Measurements from ENCODE around the gene DNAJB6.
A peak's percentile ranks its signal among the peaks of the same experiment; 100 is the strongest.

DNAJB6 gene

DNA sequence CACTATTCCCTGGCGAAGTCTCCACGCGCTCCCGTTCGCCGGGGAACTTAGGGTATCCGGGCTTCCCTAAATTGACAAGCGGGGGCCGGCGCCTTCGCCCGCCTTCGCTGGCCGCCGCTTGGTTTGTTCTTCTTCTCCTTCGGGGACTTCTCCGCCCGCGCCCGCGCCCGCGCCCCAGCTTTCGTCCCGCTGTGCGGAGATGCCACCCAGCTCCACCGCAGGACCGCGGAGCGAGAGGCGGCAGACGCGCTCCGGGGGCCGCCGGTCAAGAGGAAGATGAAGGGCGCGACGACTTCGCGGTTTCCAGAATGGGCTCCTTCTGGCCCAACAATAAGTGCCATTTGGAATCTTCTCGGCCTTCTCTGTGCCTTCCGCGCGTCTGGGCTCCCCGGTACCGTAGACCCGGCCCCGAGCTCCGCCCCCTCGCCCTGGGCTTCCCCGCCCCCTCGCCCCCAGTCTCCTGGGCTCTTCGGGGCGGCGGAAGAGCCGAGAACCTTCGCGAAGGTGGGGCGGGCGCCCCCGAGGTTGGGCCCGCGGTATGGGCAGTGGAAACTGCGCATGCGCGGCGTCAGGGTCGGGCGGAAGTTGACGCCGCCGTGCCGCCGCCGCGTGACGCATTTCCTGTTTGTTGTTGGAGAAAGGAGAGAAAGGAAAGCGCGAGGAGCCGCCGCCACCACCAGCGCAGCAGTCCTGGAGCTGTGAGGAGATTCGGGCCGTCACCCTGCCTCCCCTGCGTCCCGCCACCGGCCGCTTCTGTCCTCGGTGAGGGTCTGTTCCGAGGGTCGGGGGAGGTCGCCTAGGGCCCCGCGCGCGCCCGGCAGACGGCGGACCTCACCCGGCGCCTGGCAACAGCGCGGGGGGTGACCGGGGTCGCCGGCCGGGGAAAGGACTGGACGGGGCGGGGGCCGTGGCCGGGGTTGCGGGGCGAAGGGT is at the start of gene DNAJB6:
DNAJB6 (plus strand) TSS at position 622 of the 933 bp plus-strand sequence. CDS start 21,569 bp downstream, outside the sequence.
- peak; percentile 96 for DNase-seq

DNA sequence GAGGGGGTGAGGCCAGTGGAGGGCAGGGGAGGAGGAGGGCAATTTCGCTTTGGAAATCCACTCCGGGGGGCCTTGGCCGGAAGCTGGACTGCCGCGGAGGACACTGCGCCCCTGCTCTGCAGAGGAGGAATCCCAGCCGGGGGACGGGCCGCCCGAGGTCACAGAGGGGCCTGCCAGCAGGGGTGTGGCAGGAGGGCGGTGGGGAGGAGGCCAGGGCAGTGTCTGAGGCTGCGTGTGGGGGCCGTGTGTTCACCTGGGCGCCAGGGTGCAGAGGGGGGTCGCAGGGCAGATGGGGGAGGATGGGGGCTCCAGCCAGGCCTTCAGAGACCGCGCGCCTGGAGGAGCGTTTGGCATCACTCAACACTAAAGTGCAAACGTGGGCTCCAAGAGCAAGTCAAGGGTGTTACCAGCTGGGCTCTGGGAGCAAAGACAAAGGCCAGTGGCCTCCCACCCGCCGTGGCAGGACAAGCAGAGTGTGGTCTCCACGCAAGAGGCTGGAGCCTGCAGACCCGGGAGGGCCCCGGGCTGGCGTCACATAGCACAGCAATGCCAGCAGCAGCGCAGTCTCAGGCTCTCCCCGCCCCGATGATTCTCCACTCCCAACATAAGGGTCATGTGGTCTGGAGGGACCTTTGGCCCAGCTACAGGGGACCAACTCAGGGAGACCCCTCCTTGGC is 45.3 kb upstream of the DNAJB6 start:
- DNase-seq, result no peak

DNA sequence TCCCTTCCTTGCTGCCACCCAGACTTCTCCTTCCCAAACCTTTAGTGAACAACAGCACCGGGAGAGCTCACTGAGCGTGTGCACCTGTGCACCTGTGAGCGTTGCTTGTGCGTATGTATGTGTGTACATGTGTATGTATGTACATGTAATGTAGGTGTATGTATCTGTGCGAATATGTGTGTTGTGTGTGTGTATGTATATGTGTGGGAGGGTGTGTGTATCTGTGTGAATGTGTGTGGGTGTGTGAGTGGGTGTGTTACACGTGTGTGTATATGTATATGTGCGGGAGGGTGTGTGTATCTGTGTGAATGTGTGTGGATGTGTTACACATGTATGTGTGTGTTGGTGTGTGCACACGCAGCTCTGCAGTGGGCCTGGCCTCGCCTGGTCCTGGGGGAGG is 44.5 kb upstream of the DNAJB6 start:
- DNase-seq, result no peak

DNA sequence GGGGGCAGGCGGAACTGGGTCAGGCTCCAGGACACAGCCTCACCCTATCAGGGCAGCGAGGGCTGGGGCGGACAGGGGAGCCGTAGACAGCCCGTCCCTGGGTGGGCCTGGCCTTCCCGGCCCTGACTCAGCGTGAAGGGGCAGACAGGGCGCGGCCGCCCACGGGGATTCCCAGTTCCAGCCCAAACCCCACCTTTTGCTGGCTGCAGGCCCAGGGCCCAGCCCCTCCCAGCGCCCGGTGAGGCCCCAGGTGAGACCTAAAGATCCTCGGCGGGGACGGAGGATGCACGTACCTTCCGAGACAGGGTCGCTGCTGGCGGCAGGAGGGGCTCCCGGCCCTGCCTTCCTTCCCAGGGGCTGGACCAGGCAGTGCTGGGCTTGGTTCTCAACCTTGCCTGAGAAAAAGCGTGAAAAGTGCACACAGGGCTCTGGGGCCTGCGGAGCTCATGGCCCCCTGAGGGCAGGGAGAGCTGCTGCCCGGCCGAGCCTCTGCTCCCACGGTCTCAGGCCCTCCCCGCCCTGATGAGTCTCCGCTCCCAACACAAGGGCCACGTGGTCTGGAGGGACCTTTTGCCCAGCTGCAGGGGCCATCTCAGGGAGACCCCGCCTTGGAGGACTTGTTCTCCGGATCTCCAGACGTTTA is 43.9 kb upstream of the DNAJB6 start:
- no peak for DNase-seq

DNA sequence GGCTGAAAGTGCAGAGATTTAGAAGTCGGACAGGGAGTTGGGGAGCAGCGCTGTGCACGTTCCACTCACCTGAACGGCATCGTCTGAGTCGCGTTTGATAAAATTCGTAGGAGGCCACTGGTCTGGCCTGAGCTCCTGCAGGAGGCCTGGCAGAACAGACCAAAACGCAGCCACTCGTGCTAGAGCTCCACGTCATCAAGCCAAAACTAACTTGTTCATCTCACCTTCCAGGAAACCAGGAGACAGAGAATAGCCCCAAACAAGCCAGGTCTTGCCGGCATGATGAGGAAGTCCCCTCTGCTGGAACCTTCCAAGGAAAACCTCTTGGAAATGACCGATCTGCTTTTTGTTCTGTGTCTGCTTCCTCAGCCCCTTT is 43.4 kb upstream of the DNAJB6 start:
- no peak for DNase-seq

DNA sequence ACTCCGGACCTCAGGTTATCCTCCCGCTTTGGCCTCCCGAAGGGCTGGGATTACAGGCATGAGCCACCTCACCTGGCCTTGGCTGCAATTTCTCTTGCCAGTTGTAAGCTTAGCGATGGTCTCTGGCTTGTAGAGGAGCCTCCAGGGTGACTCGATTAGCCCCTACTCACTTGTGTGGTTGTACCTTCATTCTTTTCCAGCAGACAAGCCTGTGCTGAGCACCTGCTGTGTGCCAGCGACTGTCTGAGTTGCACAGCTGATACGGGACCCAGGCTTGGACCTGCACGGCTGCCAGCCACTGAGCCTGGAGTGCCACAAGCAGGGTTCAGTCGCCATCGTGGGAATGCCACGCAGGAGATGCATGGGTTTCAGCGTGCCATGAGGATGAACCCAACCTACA is 42.0 kb upstream of the DNAJB6 start:
- no peak for DNase-seq

DNA sequence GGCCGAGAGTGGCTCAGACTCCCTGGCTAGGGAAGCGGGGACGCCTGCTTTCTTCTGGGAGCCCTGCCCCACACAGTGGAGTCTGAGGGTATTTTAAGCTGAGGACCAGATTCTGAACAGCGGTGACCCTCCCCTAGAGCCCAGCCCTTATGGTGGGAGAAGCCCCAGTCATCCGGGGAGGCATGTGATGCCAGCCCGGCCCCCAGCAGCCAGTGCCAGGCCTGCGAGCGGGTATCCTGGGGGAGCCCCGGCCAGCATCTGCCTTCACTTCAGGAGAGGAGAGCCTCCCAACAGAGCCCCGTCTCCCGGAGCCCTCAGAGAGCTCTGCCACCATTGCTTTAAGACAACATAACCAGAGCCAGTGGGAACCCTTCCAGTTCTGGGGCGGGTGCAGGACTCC is 41.5 kb upstream of the DNAJB6 start:
- DNase-seq, result no peak

DNA sequence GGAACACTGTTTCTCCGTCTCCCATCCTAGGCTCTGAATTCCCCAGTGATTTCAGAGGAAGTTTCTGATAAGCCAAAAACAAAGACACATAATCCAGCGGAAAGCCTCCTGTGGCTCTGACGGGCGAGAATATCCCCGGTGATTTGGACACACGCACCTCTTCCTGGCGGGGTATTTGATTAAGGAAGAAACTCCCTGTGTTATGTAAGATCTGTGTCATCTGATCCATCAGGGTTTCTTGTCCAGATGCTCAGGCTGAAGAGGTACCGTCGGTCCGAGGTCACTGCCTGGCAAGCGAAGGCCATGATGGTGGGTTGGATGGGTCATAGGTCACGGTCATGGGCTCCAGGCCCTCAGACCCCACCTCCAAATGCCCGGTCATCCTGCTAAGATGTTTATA is 39.6 kb upstream of the DNAJB6 start:
- no peak for DNase-seq

DNA sequence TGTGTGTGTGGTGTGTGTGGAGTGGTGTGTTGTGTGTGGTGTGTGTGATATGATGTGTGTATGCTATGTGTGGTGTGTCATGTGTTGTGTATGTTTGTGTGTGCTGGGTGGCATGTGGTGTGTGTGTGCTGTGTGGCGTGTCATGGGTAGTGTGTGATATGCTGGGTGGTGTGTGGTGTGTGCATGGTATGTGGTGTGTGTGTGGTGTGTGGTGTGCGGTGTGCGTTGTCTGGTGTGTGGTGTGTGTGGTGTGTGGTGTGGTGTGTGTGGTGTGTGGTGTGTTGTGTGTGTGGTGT is 37.5 kb upstream of the DNAJB6 start:
- no peak for DNase-seq

DNA sequence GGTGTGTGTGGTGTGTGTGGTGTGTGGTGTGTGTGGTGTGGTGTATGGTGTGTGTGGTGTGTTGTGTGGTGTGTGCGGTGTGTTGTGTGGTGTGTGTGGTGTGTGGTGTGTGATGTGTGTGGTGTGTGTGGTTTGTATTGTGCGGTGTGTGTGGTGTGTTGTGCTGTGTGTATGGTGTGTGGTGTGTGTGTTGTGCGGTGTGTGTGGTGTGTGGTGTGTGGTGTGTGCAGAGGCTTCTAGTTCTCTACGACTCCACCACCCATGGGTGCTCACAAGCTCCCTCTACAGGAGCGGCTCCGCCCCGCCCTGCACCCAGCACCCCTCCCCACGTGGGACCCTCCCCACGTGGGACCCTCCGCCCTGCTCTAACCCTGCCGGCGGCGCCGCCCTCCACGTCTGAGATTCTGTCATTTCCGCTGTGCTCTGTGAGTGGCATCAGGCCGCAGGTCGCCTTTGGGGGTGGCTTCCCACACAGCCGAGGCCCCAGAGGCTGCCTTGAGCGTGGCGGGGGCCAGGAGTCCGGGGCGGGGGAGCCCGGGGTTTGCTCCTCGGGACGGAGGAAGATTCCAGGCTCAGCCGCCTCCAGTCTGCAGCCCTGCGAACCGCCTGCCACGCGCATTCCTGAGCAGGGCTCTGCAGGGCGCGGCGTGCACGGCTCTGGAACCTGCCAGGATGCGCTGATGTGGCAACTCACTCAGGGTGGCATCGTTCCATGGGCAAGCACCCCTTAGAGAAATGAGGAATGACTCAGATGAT is 37.0 kb upstream of the DNAJB6 start:
- peak; percentile 26 to 51 for DNase-seq

DNA sequence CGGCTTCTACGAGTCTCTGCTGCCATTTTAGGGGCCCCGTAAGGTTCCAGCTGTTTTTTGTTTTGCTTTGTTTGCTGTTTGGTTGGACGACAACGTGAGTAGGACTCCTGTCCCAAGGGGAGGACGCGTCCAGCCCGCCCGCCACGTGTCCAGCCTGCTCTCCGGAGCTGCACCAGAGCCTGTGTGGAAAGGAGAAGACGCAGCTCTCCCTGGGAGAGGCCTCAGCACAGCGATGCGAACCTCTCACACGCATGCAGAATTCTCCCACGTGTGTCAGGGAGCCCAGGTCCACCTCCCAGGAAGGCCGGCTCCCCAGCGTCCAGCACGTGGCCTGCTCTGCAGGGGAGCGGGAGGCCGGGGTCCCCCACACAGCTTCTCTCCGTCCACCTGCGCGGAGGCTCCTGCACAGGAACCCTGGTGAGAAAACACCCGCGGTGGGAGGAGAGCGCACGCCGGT is 36.4 kb upstream of the DNAJB6 start:
- DNase-seq, result no peak

DNA sequence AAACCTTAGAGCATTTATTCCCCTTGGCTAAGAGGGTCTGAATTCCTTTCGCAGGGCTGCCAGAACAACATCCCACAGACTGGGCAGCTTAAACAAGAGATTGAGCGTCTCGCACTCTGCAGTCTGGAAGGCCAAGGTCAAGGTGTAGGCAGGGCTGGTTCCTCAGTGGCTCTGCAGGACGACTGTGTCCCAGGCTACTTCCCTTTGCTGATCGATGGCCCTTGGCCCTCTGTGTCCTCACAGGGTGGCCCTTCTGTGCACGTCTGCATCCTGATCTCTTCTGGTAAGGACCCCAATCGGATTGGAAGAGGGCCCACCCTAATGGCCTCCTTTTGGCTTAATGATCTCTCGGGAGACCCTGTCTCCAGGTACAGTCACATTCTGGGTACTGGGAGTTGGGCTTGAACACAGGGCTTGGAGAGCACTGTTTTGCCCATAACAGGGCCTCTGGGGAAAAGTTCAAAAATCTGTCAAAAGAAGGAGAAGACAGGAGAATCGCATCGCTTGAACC is 35.1 kb upstream of the DNAJB6 start:
- no peak for DNase-seq

DNA sequence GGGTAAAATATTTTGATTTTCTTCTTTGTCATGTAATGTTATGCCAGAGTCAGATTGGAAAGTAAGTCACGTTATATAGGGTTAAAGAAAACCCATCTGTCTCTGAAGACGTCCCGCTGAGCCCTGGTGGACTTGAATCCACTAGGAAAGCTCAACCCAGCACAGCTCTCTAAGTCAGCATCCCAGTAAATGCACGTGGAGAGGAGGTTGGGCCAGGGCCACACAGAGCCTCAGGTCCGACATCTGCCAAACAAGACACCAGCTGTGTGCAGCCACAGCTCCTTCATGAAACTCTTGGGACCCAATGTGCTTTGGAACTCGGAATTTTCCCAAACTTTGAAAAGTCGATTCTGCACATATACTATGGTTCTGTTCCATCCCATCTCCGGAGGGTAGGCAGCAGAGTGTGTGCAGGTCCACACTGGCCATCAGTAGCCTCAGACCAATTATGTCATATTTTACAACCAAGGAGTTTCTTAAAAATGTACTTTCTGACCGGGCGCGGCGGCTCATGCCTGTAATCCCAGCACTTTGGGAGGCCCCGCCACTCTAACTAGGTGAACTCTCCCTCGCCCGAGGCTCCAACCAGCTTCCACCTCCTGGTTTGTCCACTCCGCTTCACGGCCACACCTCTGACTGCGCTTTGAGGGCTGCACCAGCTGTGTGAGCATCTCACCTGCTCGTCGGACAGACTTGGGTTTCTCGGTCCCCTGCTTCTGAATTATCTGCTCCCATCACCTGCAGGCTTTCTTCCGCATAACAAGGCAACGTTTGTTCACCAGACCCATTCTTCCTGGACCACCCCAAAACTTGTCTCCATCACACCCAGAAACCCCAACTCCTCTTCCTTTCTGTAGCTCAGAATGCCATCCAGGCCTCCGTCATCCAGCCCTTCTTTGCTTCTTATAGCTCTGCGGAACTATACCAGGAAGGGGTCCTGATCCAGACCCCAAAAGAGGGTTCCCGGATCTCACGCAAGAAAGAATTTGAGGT is 29.7 kb upstream of the DNAJB6 start:
- DNase-seq, result no peak

DNA sequence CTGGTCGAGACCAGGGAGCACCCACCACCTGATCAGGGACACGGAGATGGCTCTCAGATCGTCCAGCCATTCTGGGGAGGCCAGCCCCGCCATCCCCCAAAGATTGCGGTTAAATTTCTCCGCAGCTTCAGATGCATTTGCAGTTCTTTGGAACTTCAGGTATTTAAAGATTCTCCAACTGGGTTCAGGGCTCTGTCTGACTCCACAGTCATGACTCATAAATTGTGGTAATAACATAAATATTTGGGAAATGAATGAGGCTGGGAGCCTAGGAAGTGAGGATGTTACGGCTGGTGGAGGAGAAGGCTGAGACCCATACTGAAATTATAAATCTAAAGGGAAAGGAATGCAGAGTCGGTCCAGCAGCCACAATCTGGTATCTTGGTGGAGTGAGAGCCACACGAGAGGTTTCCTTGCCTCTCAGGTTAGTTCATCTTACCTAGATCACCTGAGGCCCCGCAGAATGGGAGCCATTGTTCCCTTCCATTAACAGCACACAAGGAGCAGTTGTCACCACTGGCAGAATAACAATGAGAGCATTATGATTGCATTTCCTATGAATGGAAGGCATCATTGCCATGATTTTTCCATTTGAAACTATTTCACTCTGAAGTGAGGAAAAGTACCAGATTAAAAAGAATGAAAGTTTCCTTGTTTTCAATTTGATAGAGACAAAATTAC is 26.7 kb upstream of the DNAJB6 start:
- DNase-seq, result no peak

DNA sequence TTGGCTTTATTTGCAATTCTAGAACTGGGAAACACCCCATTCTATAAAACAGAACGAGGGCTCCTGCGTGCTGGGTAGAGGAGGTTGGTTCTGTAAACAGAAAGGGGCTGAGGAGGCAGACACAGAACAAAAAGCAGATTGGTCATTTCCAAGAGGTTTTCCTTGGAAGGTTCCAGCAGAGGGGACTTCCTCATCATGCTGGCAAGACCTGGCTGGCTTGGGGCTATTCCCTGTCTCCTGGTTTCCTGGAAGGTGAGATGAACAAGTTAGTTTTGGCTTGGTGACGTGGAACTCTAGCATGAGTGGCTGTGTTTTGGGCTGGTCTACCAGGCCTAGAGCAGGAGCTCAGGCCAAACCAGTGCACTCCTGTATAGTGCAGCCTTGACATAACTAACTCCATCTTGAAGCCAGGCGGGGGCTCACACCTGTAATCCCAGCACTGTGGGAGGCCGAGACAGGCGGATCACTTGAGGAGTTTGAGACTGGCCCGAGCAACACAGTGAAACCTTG is 26.1 kb upstream of the DNAJB6 start:
- no peak for DNase-seq

DNA sequence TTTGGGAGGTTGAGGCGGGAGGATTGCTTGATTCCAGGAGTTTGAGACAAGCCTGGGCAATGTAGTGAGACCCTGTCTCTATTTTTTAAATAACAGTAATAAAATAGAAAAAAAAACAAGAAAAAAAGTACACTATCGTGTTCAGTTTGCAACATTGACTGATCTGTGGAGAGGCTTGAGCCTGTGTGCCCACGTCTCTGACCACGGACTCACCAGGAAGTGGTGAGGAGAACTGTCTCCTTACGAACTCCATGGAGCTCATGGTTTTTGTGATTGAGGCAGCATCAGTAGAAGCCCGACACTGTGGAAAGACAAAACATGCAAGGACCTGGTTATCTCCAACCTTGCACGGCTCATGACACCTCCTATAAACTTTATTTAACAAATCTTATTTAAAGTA is 23.9 kb upstream of the DNAJB6 start:
- DNase-seq, result no peak

DNA sequence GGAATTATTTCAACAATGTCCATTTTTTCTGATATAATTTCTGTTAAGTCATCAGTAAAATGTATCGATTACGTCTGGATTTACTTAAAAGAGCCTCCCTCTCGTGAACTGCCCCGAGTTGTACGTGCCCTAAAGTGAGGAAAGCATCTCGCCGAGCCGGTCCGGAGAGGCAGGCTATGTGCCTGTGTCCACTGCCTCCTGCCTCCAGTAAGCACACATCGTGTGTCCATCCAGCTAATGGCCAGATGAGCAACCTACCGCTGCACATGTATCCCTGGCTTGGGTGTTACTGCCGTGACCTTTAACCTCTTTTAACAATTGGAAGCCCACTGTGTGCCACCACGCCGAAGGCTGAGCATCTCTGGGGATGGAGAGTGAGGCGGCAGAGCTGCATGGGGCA is 23.2 kb upstream of the DNAJB6 start:
- DNase-seq, result no peak

DNA sequence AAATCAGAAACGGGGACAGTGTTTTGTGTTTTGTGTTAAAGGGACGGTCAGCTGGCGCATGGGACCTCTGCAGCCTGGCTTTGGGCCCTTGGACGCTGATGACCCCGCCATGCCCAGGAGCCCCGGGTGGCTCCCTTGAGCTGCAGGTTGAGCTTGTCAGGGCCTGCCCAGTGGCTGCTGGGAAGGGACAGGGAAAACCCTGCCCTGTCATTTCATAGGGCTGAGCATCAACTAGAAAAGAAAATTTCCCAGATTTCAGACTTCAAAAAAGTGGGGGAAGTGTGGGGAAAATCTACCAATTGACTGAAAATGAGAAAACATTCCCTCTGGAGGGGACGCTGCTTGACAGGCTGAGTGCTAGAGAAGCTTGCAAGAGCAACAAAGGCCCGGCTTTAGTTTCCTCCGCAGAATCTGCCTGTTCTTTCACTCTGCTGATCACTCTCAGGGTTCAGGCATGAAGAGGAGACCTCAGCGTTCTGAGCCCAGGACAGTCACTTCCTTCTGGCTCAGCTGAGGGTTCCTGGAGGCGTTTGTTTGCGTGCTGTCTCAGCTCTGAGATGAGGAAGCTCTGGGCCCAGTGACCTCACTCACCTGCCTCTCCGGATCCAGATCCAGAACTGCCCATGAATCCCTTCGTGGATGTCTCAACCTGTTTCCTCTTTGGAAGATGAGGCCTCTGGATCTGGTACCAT is 18.6 kb upstream of the DNAJB6 start:
- DNase-seq, result no peak

DNA sequence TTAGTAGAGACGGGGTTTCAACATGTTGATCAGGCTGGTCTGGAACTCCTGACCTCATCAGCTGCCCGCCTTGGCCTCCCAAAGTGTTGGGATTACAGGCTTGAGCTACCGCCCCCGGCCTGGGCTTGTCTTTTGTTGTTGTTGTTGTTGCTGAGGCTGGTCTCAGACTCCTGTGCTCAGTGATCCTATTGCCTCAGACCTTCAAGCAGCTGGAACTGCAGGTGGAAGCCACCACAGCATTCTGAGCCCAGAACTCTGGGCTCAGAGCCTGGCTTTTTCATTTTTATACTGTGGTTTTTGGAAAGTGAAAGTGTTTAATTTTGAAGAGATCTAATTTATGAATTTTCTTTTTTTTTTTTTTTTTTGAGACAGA is 16.2 kb upstream of the DNAJB6 start:
- DNase-seq, result no peak

DNA sequence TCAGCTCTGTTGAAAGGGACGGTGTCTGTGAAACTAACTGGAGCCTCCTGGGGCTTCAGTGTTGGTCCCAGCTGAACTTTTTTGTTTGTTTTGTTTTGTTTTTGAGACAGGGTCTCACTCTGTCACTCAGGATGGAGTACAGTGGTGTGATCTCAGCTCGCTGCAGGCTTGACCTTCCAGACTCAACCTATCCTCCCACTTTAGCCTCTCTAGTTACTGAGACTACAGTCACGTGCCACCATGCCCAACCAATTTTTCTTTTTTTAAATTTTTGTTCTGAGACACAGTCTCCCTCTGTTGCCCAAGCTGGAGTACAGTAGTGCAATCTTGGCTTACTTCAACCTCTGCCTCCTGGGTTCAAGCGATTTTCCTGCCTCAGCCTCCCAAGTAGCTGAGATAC is 13.4 kb upstream of the DNAJB6 start:
- no peak for DNase-seq

All from activated CD4-positive, alpha-beta T cell treated with anti-CD3 and anti-CD28 coated beads for 4 hours (primary cell).